Hepatocyte (in vitro differentiated cells): ENCODE measurements around the gene ABHD16A. TPM values are rescaled to one million over a fixed set of nuclear protein-coding genes. Genes with fewer than 3 reads are reported as not detected.

Experiments
- DNase-seq: peaks from one replicate; pipeline ENCODE4 v3.0.0-alpha.2; 2016; ENCODE audit warnings: low spot score
- H2AFZ ChIP-seq: fragments of 200-600 bp; sonication (generic); 2 replicates; pipeline ENCODE4 v1.6.0; 2016; ENCODE audit warnings: antibody characterized with exemption, mild to moderate bottlenecking
- H3K27ac ChIP-seq: fragments of 200-600 bp; sonication (generic); 2 replicates; pipeline ENCODE4 v1.5.1; 2016; ENCODE audit warnings: mild to moderate bottlenecking
- H3K27me3 ChIP-seq: fragments of 200-600 bp; sonication (generic); 2 replicates; pipeline ENCODE4 v1.6.1; 2016
- H3K36me3 ChIP-seq: fragments of 200-600 bp; sonication (generic); replicated peaks from 2 replicates; pipeline ENCODE4 v1.5.1; 2016; ENCODE audit warnings: low read depth; ENCODE audit not compliant: insufficient read depth
- H3K4me1 ChIP-seq: fragments of 200-600 bp; sonication (generic); 2 replicates; pipeline ENCODE4 v1.5.1; 2016; ENCODE audit warnings: mild to moderate bottlenecking, moderate library complexity; ENCODE audit not compliant: insufficient read depth
- H3K4me2 ChIP-seq: fragments of 200-600 bp; sonication (generic); 2 replicates; pipeline ENCODE4 v1.6.0; 2016
- H3K4me3 ChIP-seq: fragments of 200-600 bp; sonication (generic); 2 replicates; pipeline ENCODE4 v1.5.1; 2016; ENCODE audit warnings: mild to moderate bottlenecking
- H3K79me2 ChIP-seq: fragments of 200-600 bp; sonication (generic); 2 replicates; pipeline ENCODE4 v1.6.0; 2017; ENCODE audit warnings: mild to moderate bottlenecking
- H3K9me2 ChIP-seq: fragments of 200-600 bp; sonication (generic); replicated peaks from 2 replicates; pipeline ENCODE4 v1.6.0; 2017; ENCODE audit warnings: mild to moderate bottlenecking; ENCODE audit not compliant: insufficient read depth
- H3K9me3 ChIP-seq: fragments of 200-600 bp; sonication (generic); 2 replicates; pipeline ENCODE4 v1.5.1; 2016; ENCODE audit warnings: low read depth, mild to moderate bottlenecking
- H4K20me1 ChIP-seq: fragments of 200-600 bp; sonication (generic); 2 replicates; pipeline ENCODE4 v1.6.0; 2016; ENCODE audit warnings: mild to moderate bottlenecking; ENCODE audit not compliant: insufficient read depth, poor library complexity, severe bottlenecking
- CTCF ChIP-seq: fragments of 200-600 bp; sonication (generic); IDR thresholded peaks from 2 replicates; pipeline ENCODE4 v1.5.1; 2016; ENCODE audit warnings: antibody characterized with exemption, mild to moderate bottlenecking; ENCODE audit not compliant: poor library complexity
- EZH2 ChIP-seq: fragments of 200-600 bp; sonication (generic); IDR thresholded peaks from 2 replicates; pipeline ENCODE4 v1.6.1; 2016; ENCODE audit warnings: antibody characterized with exemption, mild to moderate bottlenecking, borderline replicate concordance
- EZH2phosphoT487 ChIP-seq: fragments of 200-600 bp; sonication (generic); IDR thresholded peaks from one replicate; pipeline ENCODE4 v1.6.1; 2018; ENCODE audit warnings: antibody characterized with exemption, mild to moderate bottlenecking, low read depth, moderate library complexity; ENCODE audit not compliant: unreplicated experiment, severe bottlenecking
- WGBS: methylation state at CpG from one replicate; pipeline ENCODE4 v1.1.6; 2016; ENCODE audit warnings: low lambda C conversion rate; ENCODE audit errors: missing lambda C conversion rate; 5-methylcytosine and 5-hydroxymethylcytosine counted together
- polyA plus RNA-seq: library from polyadenylated mRNA; unstranded; fragments of >200 nt; fragmentation: Nextera tagmentation; extraction: Ambion mirVana; gene quantifications from 2 replicates; pipeline ENCODE4 v1.2.1, GENCODE V29; 2016
- total RNA-seq: library from RNA; depleted of rRNA; stranded (reverse); fragments of >200 nt; gene quantifications from 2 replicates; pipeline ENCODE4 v1.2.3, GENCODE V29; 2014

ABHD16A gene
- total and polyA plus RNA-seq, 2 experiments from 2014 or later, result 63.2 to 94.7 TPM

DNA sequence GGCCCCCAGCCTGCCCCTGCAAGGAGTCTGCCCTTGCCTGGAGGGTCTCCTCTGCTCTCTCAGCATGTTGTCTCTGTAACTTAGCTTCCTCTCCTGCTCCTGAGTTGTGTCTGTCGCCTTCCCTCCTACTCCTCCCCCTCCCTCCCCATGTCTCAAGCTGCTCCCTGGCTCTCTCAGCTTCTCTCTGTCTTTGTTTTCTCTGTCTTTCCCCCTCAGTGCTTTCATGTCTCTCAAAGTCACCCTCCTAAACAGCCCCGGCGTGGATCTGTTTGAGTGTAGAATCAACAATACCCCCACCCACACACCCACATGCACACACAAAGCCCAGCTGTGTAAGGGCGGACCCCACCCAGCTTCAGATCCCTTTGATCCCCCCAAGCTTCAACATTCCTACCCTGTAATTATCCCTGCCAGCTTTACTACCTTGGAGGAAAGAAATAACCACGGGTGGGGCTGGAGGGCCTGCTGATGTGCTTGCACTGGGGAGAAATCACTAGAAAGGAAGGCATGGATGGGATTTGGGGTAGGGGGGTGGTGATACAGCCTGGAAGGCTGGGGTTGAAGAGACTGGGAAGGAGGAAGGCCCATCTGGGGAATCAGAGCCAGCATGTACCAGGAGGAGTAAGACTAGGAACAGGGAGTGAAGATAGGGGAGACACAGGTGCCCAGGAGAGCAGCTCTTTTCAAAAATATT is 11.0 kb upstream of the ABHD16A start:
- H3K4me1 ChIP-seq, result peaks cover 25% of the 10 kb centered on the region
- no peaks in the 10 kb centered on the region for H3K9me3 ChIP-seq
- H3K27ac ChIP-seq, result peak overlapping the region; percentile 90
- 26% methylated on average over 4 of the region's 5 CpGs for WGBS
- H3K4me2 ChIP-seq, result peak overlapping the region; percentile 60
- no peaks in the 10 kb centered on the region for H3K36me3 ChIP-seq
- H4K20me1 ChIP-seq, result no peaks in the 10 kb centered on the region
- H3K4me3 ChIP-seq, result no peak overlapping the region
- no peaks in the 10 kb centered on the region for H3K27me3 ChIP-seq
- peak overlapping the region; percentile 55 for H2AFZ ChIP-seq
- no peaks in the 10 kb centered on the region for H3K9me2 ChIP-seq
- TF ChIP-seq CTCF, result no peak
- no peak for TF ChIP-seq EZH2phosphoT487
- TF ChIP-seq EZH2, result no peak
- H3K79me2 ChIP-seq, result no peaks in the 10 kb centered on the region
- peak; percentile 50 for DNase-seq

DNA sequence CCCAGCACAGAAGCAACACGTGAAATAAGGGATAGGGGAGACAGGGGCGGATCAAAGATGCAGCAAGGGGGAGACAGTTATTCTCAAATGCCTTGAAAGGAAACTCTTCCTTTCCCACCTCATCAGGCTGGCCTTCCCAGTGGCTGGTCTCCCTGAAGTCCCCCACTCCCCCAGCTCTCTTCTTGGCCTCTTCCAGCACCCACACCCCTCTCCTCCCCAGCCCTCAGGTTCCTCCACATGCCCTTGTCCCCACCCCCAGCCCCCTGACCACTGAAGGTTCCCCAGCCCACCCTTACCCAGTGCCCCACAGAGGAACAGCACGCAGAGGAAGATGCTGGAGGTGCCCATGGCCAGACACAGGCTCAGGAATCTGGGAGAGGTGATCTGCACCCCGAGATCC is 10.3 kb upstream of the ABHD16A start:
- Histone ChIP-seq H3K4me2 (peak overlapping the region; percentile 60), H3K9me2 (no peaks in the 10 kb centered on the region), H4K20me1 (no peaks in the 10 kb centered on the region), H3K4me3 (no peak overlapping the region), H3K4me1 (peaks cover 25% of the 10 kb centered on the region), H3K36me3 (no peaks in the 10 kb centered on the region), H3K79me2 (no peaks in the 10 kb centered on the region), H2AFZ (peak overlapping the region; percentile 55), H3K27me3 (no peaks in the 10 kb centered on the region), H3K27ac (peak overlapping the region; percentile 90), H3K9me3 (no peaks in the 10 kb centered on the region)
- WGBS, result 59% methylated on average over 4 of the region's 4 CpGs
- DNase-seq, result no peak
- no peak for TF ChIP-seq CTCF
- no peak for TF ChIP-seq EZH2
- no peak for TF ChIP-seq EZH2phosphoT487

GRCh38 chr6:31712296-31712695 is 9.2 kb upstream of the ABHD16A start:
- Histone ChIP-seq H3K36me3 (no peaks in the 10 kb centered on the region), H3K9me3 (no peaks in the 10 kb centered on the region), H3K27me3 (no peaks in the 10 kb centered on the region), H3K79me2 (no peaks in the 10 kb centered on the region), H4K20me1 (no peaks in the 10 kb centered on the region), H3K4me1 (peaks cover 25% of the 10 kb centered on the region), H2AFZ (no peak overlapping the region), H3K4me2 (no peak overlapping the region), H3K4me3 (no peak overlapping the region), H3K9me2 (no peaks in the 10 kb centered on the region), H3K27ac (no peak overlapping the region)
- no peak for DNase-seq
- 93% methylated on average over 8 of the region's 8 CpGs for WGBS
- no peak for TF ChIP-seq EZH2phosphoT487
- TF ChIP-seq CTCF, result no peak
- no peak for TF ChIP-seq EZH2
